Nephron progenitor cell (in vitro differentiated cells): Measurements from ENCODE around the gene HNRNPC.
A peak's percentile ranks its signal among the peaks of the same experiment; 100 is the strongest.

Experiments
- DNase-seq: peaks from one replicate; pipeline ENCODE4 v3.0.0; 2021
- H3K27ac Mint-ChIP-seq: 2 replicates; pipeline ENCODE4 v1.8.0; 2021; ENCODE audit warnings: mild to moderate bottlenecking, moderate library complexity, mixed read lengths
- H3K27me3 Mint-ChIP-seq: 2 replicates; pipeline ENCODE4 v1.8.0; 2021; ENCODE audit warnings: mild to moderate bottlenecking, low read depth, mixed read lengths; ENCODE audit not compliant: poor library complexity
- H3K36me3 Mint-ChIP-seq: 2 replicates; pipeline ENCODE4 v1.8.0; 2021; ENCODE audit warnings: low read depth, mixed read lengths
- H3K4me1 Mint-ChIP-seq: 2 replicates; pipeline ENCODE4 v1.8.0; 2021; ENCODE audit warnings: mixed read lengths
- H3K4me3 Mint-ChIP-seq: 2 replicates; pipeline ENCODE4 v1.8.0; 2021; ENCODE audit warnings: mild to moderate bottlenecking, moderate library complexity, mixed read lengths
- H3K9me3 Mint-ChIP-seq: 2 replicates; pipeline ENCODE4 v1.8.0; 2021; ENCODE audit warnings: mild to moderate bottlenecking, moderate library complexity, mixed read lengths
- TF ChIP-seq, protein P1 (sequence below): fragments of 200-600 bp; sonication (generic); IDR thresholded peaks from 2 replicates; pipeline ENCODE4 v1.5.0; 2021; ENCODE audit warnings: antibody characterized with exemption

The HNRNPC gene

GRCh38 chr14:21206753-21207684 lies 62.2 kb downstream of the HNRNPC start:
- Mint-ChIP-seq H3K4me3 (no peak overlapping the region), H3K27ac (peak overlapping the region; percentile 68), H3K9me3 (no peaks in the 10 kb centered on the region), H3K27me3 (peaks cover 2% of the 10 kb centered on the region), H3K36me3 (peaks cover 89% of the 10 kb centered on the region), H3K4me1 (peaks cover 24% of the 10 kb centered on the region)
- TF ChIP-seq, protein P1, sequence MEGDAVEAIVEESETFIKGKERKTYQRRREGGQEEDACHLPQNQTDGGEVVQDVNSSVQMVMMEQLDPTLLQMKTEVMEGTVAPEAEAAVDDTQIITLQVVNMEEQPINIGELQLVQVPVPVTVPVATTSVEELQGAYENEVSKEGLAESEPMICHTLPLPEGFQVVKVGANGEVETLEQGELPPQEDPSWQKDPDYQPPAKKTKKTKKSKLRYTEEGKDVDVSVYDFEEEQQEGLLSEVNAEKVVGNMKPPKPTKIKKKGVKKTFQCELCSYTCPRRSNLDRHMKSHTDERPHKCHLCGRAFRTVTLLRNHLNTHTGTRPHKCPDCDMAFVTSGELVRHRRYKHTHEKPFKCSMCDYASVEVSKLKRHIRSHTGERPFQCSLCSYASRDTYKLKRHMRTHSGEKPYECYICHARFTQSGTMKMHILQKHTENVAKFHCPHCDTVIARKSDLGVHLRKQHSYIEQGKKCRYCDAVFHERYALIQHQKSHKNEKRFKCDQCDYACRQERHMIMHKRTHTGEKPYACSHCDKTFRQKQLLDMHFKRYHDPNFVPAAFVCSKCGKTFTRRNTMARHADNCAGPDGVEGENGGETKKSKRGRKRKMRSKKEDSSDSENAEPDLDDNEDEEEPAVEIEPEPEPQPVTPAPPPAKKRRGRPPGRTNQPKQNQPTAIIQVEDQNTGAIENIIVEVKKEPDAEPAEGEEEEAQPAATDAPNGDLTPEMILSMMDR = no peak
- no peak for DNase-seq

- H3K27ac Mint-ChIP-seq = peak overlapping the region; percentile 68
- peaks cover 2% of the 10 kb centered on the region for H3K27me3 Mint-ChIP-seq
- TF ChIP-seq, protein P1 = no peak
- peaks cover 15% of the 10 kb centered on the region for H3K4me1 Mint-ChIP-seq
- no peak overlapping the region for H3K4me3 Mint-ChIP-seq
- H3K9me3 Mint-ChIP-seq = no peaks in the 10 kb centered on the region
- H3K36me3 Mint-ChIP-seq = peaks cover 78% of the 10 kb centered on the region
- no peak for DNase-seq
These were observed 63.3 kb downstream of the HNRNPC start for GRCh38 chr14:21205678-21206581.

DNA sequence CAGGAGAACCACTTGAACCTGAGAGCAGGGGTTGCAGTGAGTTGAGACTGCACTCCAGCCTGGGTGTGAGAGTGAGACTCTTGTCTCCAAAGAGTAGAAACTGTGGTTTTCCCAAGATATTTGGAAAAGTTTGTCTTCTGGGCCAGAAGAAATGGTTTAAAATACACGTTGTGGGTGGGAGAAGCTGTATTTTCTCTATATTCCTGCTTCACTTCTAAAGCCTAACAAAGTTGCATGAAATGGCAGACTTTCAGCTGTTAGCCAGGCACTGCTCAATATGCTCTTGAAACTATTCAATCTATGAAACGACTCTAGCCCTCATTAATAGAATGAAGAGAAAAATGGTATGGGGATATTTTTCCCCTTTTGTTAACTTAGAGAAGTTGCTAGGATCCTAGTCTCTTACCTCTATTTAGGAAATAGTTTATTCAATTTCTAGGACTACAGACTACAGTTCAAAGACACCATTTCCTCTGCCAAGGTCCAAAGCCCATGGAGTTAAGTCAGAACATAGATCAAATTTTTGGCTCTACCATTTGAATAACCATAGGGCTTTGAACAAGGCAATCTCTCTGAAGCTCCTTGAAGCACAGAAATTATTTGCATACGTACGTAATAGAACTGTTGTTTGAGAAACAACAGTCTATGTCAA lies 64.1 kb downstream of the HNRNPC start:
- peaks cover 74% of the 10 kb centered on the region for H3K36me3 Mint-ChIP-seq

DNA sequence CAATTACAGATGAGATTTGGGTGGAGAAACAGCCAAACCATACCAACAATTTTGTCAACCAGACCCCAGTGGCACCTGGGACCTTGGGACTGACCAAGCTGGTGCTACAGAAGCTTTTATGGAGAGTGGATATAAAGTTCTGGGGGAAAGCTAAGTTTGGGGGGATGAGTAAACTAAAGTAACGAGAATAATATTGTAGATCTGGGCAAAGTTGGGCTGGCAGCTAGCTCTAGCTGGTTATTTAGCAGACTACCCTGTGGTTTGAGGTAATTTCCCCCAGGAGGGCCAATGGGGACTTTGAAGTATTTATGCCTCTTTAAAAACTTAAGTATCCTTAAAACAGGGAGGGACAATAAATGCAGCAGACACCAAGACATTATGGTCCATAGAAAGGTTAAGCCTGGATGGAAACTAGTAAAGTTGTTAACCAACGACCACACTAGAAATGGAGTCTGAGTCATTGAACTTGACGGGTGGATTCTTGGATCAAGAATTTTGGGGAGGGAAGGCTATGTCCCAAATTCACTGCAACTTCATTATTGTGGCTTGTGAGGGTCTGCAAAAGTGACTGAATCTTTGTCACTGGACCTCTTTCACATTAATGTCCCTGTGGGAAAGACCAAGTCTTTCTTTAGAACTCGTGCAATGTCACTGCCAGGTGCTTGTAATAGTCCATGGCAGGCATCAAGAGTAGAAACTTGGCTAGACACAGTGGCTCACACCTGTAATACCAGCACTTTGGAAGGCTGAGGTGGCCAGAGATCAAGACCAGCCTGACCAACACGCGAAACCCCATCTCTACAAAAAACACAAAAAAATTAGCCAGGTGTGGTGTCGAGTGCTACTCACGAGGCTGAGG lies 64.8 kb downstream of the HNRNPC start:
- DNase-seq = no peak
- no peak overlapping the region for H3K4me3 Mint-ChIP-seq
- TF ChIP-seq, protein P1 = no peak
- peaks cover 2% of the 10 kb centered on the region for H3K27me3 Mint-ChIP-seq
- peaks cover 67% of the 10 kb centered on the region for H3K36me3 Mint-ChIP-seq
- H3K27ac Mint-ChIP-seq = peak overlapping the region; percentile 93
- H3K4me1 Mint-ChIP-seq = peaks cover 15% of the 10 kb centered on the region
- no peaks in the 10 kb centered on the region for H3K9me3 Mint-ChIP-seq

More for the DNA sequence above, 64.1 kb downstream of the HNRNPC start:
- peaks cover 15% of the 10 kb centered on the region for H3K4me1 Mint-ChIP-seq
- H3K27me3 Mint-ChIP-seq = peaks cover 2% of the 10 kb centered on the region
- H3K27ac Mint-ChIP-seq = peak overlapping the region; percentile 71
- no peak for DNase-seq
- no peaks in the 10 kb centered on the region for H3K9me3 Mint-ChIP-seq
- TF ChIP-seq, protein P1 = no peak
- H3K4me3 Mint-ChIP-seq = no peak overlapping the region
